T-helper 1 cell (primary cell): Measurements from ENCODE around the gene MVB12A.

Source experiments
- DNase-seq, 5 donors: peaks; one replicate each; pipeline ENCODE4 v3.0.0-alpha.2; 2012 to 2020
- total RNA-seq, 4 donors: gene quantifications; one replicate each; lab custom pipeline; 2026; lab: John Stamatoyannopoulos, UW

The MVB12A gene
- 4.3 to 10.5 (median 8.5) reads per million in 4 donors for total RNA-seq

GRCh38 chr19:17419621-17420474 is at the start of gene MVB12A:
Gene MVB12A (plus strand): TSS chr19:17420047. CDS start chr19:17420136, 89 bp downstream.
- peak; percentile 91 to 99 (median 93) for DNase-seq

DNA sequence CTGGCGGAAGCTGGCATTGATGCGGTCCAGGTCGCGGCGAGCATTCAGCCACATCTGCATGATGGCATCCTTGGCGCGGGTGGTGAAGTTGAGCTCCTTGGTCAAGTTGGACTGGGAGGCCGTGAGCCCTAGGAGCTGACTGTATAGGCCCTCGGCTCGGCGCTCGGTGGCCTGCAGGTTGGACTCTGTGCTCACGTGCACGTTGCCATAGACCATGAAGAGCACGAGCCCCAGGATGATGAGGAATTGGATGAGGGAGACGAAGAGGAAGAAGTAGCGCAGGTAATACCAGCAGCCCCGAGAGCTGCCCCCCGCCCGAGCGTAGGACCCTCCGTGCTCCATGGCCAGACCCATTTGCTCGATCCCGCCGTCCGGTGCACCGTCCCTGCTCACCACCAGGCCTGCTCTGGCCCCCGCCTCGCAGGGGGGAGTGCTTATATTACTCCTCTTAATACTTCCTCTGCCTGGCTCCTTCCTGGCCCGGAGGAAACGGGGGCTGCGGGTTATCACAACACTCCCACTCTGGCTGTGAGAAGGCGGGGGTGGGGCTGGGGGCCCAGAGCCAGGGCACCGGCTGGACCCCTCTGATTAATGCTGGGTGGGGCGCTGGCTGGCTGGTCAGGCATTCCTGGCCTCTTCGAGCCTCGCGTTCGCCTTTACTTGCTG is 42.8 kb upstream of the MVB12A start, which contains the start of gene PLVAP:
Gene PLVAP (minus strand): TSS at position 408 of the 666 bp plus-strand sequence. CDS start 54 bp downstream, at position 354.
- DNase-seq, result no peak

DNA sequence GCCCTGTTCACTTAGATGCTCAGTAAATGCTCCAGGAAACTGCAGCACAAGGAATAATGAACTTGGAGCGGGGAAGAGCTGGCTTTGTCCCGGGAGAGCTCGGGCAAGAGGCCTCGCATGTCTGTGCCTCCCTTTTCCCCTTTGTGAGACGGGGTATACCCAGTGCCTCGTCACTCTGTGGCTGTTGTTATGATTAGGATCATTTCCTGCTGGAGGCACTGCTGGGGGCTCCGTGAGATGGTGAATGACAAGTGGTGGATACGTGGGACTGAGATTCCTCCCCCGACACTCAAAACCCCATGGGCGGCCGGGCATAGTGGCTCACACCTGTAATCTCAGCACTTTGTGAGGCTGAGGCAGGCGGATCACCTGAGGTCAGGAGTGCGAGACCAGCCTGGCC is 41.6 kb upstream of the MVB12A start:
- no peak for DNase-seq

DNA sequence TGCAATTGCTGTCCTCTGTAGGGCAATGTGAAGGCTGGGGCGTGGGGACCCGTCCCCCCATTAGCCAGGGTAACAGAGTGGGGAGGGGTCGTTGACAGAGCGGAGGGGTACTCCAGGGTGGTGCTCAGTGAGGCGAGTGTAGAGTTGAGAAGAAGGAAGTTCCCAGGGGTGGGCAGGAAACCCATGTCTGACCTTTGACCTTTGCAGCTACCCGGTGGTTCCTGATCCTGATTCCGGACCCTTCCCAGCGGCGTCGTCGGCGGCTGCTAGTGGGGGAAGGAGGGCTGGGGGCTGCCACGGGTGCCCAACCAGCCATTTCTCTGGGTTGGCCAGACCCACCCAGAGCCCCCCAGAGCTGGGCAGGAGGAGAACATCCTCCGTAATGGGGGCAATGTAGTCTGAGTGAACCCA is 40.6 kb upstream of the MVB12A start:
- no peak for DNase-seq

- DNase-seq, result no peak
Observed at GRCh38 chr19:17380426-17381138, 39.3 kb upstream of the MVB12A start.

- peak in 4 of 5 donors; percentile 40 to 53 (median 48) for DNase-seq
Observed at GRCh38 chr19:17385878-17386611, 33.8 kb upstream of the MVB12A start.

DNA sequence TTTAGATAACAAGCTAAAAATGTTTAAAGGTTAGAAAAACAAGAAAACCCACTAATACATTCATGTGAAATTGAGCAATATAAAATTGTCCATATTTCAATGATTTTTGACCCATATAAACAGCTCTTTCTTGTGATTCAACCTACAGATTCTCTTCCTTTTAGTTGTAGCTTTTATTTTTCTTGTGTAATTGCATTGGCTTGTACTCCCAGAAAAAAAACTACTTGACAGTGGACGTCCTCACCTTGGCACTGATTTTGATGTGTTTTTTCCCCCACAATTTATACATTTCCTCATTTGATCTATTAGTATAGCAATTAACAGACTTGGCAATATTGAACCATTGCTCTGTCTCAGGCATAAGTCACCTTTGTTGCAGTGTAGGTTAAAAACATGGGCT is 30.6 kb upstream of the MVB12A start:
- DNase-seq, result no peak

GRCh38 chr19:17389957-17390664 is 29.7 kb upstream of the MVB12A start:
- DNase-seq, result peak in 1 of 5 donors; percentile 15

GRCh38 chr19:17390665-17391370 is 29.0 kb upstream of the MVB12A start:
- DNase-seq, result peak; percentile 77 to 86 (median 86)

DNA sequence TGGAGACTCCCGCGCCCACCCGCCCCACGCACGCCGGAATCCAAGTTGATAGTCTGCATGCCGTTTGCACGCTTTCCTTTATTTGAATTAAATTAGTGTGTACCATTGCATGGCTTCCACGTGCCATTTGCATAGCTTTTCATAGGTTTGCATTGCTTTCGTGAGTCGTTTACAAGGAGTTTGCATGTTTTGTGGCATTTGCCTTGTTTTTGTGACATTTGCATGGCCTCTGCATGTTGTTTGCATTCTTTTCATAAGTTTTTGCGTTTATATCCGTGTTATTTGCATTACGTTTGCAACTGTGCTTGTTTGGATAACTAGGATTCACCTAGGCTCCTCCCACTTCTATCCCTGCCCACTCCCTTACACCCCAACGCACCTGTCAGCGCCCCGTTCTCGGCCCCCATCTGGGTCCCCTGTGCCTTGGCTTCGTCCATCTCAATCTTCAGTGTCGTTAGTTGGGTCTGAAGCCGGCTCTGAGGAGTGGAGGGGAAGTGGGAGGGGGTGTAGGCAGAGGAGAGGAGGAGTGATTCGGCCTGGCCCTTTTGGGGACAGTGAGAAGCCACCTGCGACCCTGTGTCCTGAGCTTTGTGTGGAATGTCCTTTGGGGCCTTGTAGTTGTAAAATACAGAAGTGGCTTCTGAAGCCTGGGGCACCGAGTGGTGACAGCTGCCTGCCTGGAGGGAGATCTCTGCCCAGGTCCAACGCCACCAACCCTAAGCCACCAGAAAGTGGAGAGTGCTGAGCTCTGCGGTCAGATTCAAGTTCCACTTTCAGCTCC is 28.3 kb upstream of the MVB12A start:
- no peak for DNase-seq

GRCh38 chr19:17393002-17393401 is 26.8 kb upstream of the MVB12A start:
- no peak for DNase-seq

DNA sequence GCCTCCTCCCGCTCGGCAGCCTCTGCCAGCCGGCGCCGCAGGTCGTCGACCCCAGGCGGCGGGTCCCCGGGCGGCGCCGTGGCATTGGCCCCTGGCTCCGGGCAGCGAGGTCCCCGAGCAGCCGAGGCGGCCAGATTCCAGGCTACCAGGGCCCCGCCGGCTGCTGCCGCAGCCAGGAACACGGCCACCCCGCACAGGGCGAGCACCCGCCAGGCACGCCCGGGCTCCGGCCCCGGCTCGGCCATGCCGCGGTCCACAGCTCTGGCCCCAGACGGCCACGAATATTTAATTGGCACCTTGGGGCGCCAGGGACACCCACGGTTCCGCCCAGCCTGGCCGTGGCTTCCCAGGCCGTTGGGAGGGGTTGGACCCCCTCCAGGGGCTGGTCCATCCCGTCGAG is 25.9 kb upstream of the MVB12A start, which contains the start of gene CCDC194:
Gene CCDC194 (minus strand): TSS at position 283 of the 400 bp plus-strand sequence. CDS start 38 bp downstream, at position 245.
- no peak for DNase-seq

DNA sequence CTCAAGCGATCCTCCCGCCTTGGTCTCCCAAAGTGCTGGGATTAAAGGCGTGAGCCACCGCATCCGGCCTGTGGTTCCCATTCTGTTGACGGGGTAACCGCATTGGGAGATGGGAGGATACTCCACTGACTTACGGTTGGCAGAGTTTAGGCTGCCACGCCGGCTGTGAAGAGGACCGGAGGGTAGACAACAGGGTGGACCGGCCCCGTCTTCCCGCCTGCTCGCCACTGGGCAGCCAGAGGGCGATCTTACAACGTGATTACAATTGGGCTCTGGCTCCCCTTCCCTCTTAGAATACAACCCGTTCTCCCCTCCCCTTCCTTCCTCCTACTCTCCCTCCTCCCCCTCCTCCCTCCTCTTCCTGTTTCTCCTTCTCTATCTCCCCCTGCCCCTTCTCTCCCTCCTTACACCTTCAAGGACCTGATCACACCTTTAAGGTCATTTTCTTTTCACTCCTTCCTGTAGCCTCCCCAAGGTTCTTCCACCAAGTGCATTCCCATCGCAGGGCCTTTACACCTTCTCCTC is 24.9 kb upstream of the MVB12A start:
- DNase-seq, result peak in 4 of 5 donors; percentile 26 to 71 (median 44)

DNA sequence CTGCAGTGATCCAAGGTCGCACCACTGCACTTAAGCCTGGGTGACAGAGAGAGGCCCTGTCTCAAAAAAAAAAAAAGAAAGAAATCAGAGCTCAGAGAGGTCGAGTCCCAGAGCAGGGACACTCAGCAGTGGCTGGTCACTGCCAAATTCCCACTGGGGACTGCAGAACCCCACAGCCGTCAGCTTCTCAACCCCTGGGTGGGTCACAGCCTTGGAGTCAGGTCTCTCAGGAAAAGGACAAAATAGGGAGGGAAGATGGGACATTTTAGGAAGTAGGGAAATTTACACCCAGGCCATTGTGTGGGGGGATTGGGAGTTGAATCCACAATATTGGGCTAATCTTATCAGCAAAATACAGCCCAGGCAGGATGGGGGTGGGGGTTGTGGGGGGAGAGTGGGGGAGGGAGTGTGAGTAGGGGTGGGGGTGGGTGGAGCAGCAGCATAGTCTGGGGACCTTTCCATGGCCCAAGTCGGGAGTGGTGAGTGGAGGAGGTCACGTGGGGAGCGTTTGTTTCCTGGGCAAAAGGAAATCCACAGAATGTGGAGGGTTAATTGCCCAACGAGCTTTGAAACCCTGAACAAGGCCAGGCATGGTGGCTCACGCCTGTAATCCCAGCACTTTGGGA is 20.8 kb upstream of the MVB12A start:
- DNase-seq, result no peak

- DNase-seq, result no peak
Observed at GRCh38 chr19:17401628-17402027, 18.2 kb upstream of the MVB12A start.

- DNase-seq, result peak in 3 of 5 donors; percentile 44 to 50 (median 50)
Observed at GRCh38 chr19:17402982-17403855, 16.6 kb upstream of the MVB12A start.

DNA sequence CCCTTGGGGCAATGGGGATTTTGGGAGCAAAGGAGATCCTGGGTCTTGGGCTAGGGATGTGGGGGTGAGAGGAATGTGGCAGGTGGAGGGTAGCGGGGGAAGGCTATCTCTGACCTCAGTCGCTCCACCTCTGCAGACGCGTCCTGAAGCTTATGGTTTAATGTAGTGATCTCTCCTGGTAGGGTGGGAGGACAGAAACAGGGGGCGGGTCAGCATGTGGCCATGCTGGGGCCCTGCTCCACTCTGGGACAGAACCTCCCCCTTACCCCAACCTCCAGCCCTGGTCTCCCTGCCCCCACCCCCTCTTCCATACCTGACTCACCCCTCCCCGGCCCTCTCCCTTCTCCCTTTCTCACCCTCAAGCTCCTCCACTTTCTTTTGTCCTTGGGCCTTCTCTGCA is 15.8 kb upstream of the MVB12A start:
- DNase-seq, result no peak

DNA sequence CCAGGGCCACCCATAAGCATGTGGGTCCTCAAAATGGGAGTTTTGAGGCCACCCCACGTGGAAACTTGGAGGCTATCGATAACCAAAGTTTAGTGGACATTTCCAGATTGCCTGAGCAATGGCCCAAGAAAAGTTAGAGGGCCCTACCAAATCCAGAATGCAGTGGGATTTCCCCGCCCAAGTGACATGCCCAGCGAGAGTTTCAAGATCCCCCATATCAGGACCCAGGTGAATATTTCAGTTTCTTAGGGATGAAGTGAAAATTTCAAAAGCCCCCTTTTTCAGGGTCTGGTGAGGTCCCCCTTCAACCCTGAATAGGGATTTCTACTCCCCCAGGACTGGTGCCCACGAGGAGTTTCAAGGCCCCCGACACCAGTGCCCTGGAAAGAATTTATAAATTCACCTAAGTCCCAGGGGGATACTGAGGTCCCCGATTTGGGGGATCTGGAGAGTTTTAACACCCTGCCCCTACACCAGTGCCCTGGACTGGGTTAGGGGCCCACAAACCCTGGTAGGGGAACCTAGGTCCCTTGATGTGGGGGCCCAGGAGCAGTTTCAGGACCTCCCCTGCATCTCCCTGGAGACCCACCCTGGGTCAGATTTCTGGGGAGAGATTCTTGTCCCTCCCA is 15.1 kb upstream of the MVB12A start:
- DNase-seq, result no peak
